AG09309 (cell line): ENCODE results near the gene KRT72.

Source experiments
- DNase-seq: peaks from one replicate; pipeline ENCODE4 v3.0.0-alpha.2; 2010; ENCODE audit warnings: low read depth
- H3K4me3 ChIP-seq: 2 replicates; pipeline ENCODE4 v1.5.1; 2011; ENCODE audit warnings: mild to moderate bottlenecking, low read depth, low read length, moderate library complexity; ENCODE audit not compliant: control insufficient read depth
- TF ChIP-seq, protein P1 (sequence below): IDR thresholded peaks from 2 replicates; pipeline ENCODE4 v1.5.1; 2011; ENCODE audit warnings: mild to moderate bottlenecking, low read depth, low read length, inconsistent platforms; ENCODE audit not compliant: insufficient read depth, control insufficient read depth; ENCODE audit errors: missing control alignments

The KRT72 gene

DNA sequence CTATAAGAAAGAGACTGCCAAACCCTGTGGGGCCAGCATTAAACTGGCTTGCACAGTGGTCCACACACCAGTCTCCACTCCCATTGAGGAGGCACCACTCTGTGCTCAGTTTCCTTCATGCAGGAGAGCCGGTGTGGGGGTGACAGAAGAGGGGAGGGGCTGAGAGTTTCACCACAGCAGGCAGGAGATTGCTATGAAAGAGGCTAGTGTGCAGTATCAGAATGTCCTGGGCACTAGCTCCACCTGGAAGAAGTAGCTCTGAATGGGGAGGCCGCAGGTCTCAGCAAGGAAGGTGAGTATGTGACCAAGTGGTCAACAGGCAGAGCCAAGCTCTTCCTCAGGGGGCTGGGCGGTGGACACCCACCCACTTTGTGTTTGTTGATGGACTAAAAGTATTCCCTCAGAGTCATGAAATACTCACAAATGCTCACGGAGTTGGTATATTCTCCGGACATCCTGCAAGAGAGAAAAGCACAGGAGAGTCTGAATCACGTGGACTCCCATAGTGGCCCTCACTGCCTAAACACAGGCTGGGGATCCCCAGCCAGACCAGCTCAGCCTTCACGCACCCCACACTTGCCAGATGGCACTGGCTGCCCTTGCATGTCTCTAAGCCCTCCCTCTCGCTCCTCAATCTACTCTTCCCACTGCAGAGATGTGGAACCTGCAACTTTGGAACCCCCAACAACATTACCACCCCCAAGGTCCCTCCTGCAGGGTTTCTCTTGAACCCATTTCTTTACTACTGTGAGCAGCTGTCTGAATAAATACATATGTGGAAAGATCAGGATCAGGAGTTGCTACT lies 7.8 kb upstream of the KRT72 start:
- DNase-seq = no peak
- TF ChIP-seq, protein P1, sequence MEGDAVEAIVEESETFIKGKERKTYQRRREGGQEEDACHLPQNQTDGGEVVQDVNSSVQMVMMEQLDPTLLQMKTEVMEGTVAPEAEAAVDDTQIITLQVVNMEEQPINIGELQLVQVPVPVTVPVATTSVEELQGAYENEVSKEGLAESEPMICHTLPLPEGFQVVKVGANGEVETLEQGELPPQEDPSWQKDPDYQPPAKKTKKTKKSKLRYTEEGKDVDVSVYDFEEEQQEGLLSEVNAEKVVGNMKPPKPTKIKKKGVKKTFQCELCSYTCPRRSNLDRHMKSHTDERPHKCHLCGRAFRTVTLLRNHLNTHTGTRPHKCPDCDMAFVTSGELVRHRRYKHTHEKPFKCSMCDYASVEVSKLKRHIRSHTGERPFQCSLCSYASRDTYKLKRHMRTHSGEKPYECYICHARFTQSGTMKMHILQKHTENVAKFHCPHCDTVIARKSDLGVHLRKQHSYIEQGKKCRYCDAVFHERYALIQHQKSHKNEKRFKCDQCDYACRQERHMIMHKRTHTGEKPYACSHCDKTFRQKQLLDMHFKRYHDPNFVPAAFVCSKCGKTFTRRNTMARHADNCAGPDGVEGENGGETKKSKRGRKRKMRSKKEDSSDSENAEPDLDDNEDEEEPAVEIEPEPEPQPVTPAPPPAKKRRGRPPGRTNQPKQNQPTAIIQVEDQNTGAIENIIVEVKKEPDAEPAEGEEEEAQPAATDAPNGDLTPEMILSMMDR = no peak

DNA sequence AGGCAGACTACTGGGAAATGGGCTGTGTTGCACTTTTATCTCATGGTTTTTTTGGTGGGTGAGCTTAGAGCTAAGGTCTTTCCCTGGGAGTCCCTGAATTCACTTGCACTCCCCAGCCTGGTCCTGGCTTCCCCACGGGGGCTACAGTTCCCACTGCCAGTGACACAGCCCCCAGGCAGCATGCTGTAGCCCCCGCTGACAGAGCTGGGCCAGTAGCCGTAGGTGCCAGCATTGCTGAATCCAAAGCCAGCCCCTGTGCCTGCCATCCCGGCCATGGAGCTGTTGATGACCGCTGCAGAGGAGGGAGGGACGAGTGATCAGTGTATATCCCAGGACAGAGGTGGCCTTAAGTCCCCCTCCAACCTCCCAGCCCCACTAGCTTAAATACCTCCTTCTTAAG lies 6.9 kb upstream of the KRT72 start:
- DNase-seq = no peak
- TF ChIP-seq, protein P1 = no peak
- H3K4me3 ChIP-seq = no peak overlapping the region

More for the DNA sequence above, 7.8 kb upstream of the KRT72 start:
- no peak overlapping the region for H3K4me3 ChIP-seq

DNA sequence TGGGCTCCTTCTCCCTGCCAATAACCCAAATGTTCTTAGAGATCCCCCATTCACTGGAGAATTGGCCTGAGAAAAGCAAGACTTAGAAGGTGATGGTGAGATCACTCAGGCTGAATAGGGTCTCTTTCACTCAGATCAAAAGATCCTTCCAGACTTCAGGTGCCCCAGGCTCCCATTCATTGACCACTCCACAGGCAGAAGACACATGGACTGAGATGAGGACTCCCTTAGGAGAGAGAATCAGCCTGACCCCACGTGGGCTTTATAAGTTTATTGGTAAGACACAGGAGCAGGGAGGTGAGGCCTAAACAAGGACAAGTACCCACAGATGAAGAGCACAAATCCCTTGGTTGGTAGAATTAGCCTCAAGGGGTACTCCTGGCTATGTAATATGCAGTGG lies 6.1 kb upstream of the KRT72 start:
- H3K4me3 ChIP-seq = no peak overlapping the region
- no peak for DNase-seq
- TF ChIP-seq, protein P1 = no peak

DNA sequence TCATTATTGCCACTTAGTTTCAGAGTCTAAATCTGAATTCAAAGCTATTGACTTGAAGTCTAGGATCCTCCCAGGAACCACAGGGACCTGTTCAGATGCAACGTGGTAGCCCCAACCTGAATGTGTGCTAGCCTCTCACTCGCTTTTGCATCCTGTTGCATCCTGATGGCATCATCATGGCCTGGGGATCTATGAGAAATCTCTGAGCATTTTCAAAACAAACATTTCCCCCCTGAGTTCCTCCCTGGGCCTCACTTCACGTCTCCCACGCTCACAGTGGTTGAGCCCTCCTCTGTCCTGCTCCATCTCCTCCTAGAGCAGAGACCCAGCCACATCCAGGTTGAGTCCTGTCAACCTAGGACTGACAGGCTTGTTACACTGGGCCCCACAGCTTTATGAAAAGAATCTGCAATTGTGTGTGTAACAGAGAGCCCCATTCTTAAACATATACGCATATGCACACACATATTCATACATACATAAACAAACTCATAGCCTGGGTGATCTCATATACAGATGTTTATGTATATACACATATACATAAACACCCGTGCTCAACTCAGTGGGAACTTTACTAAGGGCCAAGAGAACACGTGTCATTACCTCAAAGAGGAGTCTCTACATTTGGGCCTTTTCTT lies 5.4 kb upstream of the KRT72 start:
- no peak for DNase-seq
- TF ChIP-seq, protein P1 = no peak
- H3K4me3 ChIP-seq = no peak overlapping the region

DNA sequence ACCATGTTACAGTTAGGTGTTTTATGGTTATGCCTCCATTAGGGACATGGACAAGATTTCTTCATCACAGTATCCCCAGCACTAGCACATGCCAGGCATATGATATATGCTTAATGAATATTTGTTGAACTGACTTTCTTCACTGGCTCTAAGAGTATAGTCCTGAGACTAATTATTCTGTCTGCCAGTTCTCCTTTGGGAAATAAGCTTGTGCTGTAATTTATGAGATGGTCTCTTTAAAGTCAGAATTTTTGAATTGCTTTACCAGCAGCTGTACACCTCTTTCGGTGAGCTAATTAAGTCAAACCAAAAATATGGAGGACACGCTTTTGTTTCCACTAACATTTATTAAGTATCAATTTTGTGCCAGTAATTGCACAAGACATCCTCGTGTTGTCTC lies 4.8 kb upstream of the KRT72 start:
- TF ChIP-seq, protein P1 = no peak
- no peak overlapping the region for H3K4me3 ChIP-seq
- DNase-seq = no peak

DNA sequence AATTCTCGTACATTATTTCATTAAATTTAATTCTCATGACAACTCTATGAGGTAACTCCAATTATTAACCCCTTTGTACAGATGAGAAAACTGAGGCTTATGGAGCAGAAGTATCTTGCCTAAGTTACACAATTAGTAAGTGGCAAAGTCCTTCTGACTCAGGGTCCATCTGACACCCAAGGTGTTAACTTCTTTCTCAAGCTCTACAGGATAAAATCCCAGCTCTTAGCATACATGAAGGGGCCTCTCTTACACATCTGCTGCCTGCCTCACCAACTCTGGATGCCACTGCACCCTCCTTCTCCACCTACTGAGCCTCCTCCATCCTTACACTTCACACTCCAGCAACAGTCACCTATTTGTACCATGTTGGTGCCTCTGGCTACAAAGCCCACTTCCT lies 4.3 kb upstream of the KRT72 start:
- TF ChIP-seq, protein P1 = no peak
- no peak overlapping the region for H3K4me3 ChIP-seq
- no peak for DNase-seq

DNA sequence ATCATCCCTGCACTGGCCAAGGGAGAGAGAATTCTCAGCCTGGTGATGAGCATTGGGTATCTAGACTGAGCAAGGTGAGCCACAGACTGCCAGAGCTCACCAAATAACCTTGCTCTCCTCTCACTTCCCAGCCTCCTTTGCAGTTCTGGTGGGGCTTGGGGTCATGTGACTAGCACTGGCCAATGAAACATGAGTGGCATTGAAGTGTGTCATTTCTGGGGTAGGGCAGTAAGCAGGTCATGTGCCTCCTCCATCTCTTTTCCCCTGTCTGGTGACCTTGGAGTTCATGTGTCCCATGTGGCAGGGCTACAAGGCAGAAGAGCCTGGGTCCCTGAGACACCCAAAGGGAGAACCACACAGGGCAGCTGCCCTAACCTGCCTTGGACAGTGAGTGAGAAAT lies 3.6 kb upstream of the KRT72 start:
- no peak for DNase-seq
- H3K4me3 ChIP-seq = no peak overlapping the region
- TF ChIP-seq, protein P1 = no peak
